ENCODE data around the gene RAPGEF1. TPM values are rescaled to one million over a fixed set of nuclear protein-coding genes. Genes with fewer than 3 reads are reported as not detected.

The RAPGEF1 gene
- polyA plus RNA-seq, 1 donor, result 122 TPM

- no peak for DNase-seq
These were observed 120.2 kb downstream of the RAPGEF1 start for GRCh38 chr9:131619680-131620079.

DNA sequence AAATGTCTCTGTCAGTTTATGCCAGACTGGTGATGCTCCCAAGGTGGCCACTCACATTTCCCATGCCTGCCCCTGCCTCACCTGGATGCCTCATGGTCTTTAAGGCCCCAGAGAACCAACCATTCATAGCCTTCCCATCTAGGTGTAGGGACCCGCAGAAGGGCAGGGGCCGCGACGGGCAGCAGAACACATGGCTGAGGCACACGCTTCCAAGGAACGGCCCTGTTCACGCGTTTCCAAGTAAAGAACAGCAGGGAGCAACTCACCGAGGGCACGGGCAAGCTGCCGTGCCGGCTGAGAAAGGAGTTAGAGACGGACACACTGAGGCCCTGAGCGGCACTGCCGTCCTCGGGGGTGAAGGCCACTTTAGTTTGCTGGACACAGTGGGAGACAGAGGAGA is 121.1 kb downstream of the RAPGEF1 start:
- DNase-seq, result no peak

- no peak for DNase-seq
These were observed 121.8 kb downstream of the RAPGEF1 start for GRCh38 chr9:131618071-131618479.

DNA sequence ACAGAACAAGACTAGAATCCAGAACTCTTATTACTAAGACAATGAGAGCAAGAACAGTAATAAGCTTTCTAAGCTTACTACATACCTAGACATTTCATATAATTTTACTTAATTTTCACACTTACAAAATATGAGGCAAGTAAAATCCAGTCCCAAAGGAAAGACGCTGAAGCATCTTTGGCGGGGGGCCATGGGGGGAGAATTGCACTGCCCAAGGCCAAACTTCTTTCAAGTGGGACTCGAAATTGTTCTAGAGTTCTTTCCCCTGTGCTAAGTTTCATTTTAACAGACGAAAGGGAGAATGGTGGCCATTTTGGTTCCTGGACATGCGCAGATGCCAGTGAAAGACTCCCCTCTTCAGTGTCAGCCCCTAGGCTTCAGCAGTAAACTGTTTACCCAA is 122.3 kb downstream of the RAPGEF1 start:
- no peak for DNase-seq

GRCh38 chr9:131616983-131617604 is 122.8 kb downstream of the RAPGEF1 start:
- no peak for DNase-seq

- DNase-seq, result no peak
These were observed 125.4 kb downstream of the RAPGEF1 start for GRCh38 chr9:131614340-131614915.

GRCh38 chr9:131613921-131614320 is 126.0 kb downstream of the RAPGEF1 start:
- DNase-seq, result no peak

DNA sequence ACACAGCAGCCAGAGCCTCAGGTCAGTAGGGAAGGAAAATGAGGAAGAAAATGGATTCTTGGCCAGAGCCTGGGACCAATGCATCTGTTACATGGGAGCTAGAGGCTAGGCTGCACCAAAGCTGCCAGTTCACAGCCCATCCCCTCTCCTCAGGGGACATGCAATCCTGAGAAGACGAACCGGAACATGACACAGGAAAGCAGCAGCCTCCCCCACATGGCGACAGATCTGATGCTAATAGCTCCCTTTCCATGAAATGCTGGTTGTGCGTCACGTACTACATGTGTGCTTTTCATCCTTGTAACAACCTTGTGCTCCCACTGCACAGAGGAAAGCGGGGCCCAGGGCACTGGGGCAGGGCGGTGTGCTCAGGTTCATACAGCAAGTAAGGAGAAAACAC is 127.0 kb downstream of the RAPGEF1 start:
- no peak for DNase-seq

GRCh38 chr9:131611586-131612315 is 128.1 kb downstream of the RAPGEF1 start:
- no peak for DNase-seq

DNA sequence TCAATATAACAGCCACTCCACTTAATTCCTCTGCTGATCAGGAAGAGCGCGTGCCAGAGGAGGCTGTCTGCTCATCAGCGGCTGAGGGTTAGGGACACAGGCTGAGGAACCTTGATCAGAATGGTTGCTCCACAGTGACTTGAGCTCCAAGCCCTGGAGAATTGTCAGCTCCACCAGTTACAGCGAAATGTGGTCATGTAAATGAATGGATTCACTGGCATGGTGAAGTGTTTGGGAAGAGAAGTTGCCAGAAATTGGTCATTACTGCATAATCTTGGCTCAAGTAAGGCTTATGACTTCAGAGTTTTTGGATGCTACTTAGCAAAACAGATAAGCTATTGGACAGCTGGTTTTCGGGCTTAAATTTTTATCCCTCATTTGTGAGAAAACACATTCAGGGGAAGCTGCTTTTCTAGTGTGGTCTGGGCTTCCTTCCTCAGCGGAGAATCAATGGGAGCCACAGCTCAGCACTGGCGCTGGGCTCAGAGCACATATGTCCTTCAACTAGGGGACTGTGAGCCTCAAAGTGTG is 129.6 kb downstream of the RAPGEF1 start:
- peak; percentile 87 for DNase-seq

- DNase-seq, result peak; percentile 78
These were observed 130.6 kb downstream of the RAPGEF1 start for GRCh38 chr9:131609099-131609830.

DNA sequence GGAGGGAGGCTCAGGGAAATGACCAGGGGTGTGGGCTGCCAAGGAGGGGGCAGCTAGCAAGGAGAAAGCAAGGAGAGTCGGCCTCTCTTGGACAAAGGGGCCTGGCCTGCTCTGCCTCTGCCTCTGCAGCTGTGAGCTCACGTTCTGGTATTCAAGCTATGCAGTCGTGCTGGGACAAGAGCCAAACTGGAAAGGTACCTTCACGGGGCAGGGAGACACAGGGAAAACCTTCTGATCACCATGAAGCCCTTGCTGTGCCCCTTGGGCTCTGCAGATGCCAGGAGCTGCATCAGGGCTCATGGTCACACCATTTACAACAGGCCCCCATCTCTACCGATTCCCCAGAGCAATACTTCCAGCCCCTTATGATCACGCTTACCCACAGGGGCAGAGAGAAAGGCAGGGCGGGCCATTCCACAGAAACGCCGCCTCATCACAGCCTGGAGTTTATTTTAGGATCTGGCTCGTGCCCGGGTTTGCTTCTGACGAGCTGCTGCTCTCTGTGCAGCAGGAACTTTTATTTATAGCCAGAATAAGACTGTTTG is 131.3 kb downstream of the RAPGEF1 start:
- peak; percentile 83 for DNase-seq

GRCh38 chr9:131607591-131607990 is 132.3 kb downstream of the RAPGEF1 start:
- no peak for DNase-seq

DNA sequence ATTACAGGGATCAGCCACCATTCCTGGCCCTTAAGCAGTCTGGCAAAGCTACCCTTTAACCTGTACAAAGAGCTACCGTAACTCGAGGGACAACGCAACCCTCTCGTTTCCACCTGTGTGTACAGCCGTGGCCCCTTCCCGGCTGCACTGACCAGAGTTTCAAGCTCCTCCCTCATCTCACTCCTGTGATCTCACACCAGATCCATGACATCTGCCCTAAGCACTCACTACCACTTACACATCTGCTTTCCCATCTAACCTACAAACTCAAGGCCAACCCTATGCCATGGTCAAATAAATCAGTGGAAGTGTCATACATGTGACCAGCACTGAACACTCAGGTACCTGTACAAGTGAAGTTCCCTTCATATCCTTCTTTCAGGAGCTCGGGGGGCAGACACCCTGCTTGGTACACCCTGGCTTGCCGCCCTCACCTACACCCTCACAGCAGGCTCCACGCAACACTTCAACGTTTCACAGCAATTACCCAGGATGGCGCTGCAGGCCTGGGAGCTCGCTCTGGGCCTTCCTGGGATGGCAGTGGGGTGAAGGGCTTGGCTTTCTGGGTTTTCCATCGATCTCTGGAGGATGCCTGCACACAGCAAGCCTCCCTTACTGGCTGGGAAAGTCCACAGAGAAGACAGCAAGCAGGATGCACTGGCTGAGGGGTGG is 132.8 kb downstream of the RAPGEF1 start:
- no peak for DNase-seq

DNA sequence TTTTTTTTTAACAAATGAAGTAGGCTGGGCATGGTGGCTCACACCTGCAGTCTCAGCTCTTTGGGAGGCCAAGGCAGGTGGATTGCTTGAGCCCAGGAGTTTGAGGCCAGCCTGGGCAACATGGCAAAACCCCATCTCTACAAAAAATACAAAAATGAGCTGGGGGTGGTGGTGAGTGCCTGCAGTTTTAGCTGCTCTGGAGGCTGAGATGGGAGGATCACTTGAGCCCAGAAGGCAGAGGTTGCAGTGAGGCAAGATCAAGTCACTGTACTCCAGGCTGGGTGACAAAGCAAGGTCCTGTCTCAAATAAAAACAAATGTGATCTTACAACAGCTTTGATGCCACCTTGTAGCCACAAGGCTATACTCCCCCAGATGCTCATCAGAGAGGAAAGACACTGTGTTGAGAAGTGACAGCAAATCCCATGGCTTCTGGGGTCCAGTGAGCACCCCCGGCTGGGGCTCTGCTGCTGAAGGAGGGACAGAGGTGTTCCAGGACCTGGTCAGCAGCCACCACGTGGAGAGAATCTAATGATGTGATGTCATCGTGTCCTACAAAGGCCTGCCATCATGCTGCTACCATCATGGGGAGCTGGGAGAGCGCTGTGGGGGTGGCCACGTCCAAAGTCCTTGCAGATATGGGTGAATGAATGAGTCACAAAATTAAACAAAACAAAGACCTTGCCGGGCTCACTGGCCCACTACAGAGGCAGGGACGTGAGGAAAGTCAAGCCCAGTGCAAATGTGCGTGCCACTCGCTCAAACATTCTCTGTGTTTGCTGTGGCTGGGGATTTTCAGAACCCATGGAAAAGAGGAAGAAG is 133.9 kb downstream of the RAPGEF1 start:
- DNase-seq, result no peak

- DNase-seq, result no peak
These were observed 136.0 kb downstream of the RAPGEF1 start for GRCh38 chr9:131603711-131604439.

GRCh38 chr9:131603199-131603598 is 136.7 kb downstream of the RAPGEF1 start:
- no peak for DNase-seq

DNA sequence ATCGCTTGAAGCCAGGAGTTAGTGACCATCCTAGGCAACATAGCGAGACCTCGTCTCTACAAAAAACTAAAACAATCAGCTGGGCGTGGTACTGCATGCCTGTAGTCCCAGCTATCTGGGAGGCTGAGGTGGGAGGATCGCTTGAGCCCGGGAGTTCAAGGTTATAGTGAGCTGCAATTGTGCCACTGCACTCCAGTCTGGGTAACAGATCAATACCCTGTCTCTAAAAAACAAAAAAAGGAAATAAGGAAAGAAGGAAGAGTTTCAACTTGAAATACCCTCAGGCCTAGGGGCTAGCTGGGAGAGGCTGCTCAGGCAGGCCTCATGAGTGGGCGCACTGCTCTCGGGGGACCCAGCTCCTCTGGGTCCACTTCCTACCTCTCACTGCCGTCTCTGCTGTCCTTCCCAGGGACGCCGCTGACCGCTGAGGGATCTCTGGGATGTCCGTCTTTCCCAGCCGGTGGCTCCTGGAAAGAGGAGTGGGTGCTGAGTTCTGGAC is 138.1 kb downstream of the RAPGEF1 start:
- no peak for DNase-seq

DNA sequence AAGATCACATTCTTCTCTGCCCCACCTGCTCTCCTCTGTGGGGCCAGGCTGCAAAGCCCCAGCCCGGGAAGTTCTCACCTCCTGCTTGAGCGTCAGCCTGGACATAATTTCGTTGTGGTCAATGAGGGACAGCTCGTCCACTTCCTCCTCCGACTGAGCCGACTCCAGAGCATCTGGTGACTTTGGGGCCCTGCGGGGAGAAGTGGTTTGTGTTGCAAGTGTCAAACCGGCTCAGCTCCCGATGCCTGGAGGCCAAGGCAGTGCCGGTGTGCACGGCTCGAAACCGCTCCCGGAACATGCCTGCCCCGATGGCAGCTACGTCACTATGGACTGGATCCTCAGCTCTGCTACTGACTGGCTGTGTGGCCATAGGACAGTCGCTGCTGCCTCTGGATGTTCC is 141.8 kb downstream of the RAPGEF1 start:
- DNase-seq, result no peak

- no peak for DNase-seq
These were observed 142.6 kb downstream of the RAPGEF1 start for GRCh38 chr9:131597246-131597645.

DNA sequence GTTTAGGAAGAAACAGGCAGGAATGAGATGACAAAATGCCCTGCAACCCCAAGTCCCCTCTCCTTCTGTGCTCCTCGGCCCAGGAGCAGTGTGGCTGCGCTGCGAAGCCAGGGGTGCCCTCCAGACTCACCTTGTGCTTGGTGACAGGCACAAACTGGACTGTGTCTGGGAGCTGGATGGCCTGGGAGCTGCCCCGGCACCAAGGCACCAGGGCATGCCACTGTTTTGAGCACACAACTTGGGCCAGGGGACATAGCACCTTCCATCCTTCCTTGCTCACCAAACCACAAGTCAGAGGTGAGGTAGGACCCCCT is 143.5 kb downstream of the RAPGEF1 start:
- no peak for DNase-seq
